ENCODE results near the gene KCNJ12.
"Not testable (repeated sequence)": the region's sequence is repeated elsewhere in the genome, so short reads cannot be mapped to it uniquely, and the experiment has no call there.

Gene KCNJ12

GRCh38 chr17:21418446-21419298 is 42.5 kb downstream of the KCNJ12 start:
- no peaks in the 10 kb centered on the region for H3K27me3 ChIP-seq (replicated peaks in 2 of 5; ENCODE audit: control insufficient read depth in 4 of 5, insufficient read depth in 5 of 5, low read length in 4 of 5)
- H3K4me3 ChIP-seq (ENCODE audit: control insufficient read depth in 1 of 7, extremely low read depth in 1 of 7, insufficient read depth in 4 of 7, low read depth in 2 of 7, low read length in 6 of 7), result no peak overlapping the region
- H3K27ac ChIP-seq (ENCODE audit: insufficient read depth in 1 of 2, low read depth in 1 of 2, low read length in 2 of 2, poor library complexity in 1 of 2, severe bottlenecking in 2 of 2), result no peak overlapping the region
- 82% methylated on average over 9 of the region's 21 CpGs for WGBS (ENCODE audit: insufficient coverage)
- peaks cover 0 to 2% (median 0%) of the 10 kb centered on the region in 4 experiments for H3K36me3 ChIP-seq (ENCODE audit: control insufficient read depth in 4 of 4, insufficient read depth in 4 of 4, low read length in 3 of 4)
- peaks cover 0 to 5% (median 0%) of the 10 kb centered on the region in 4 experiments for H3K4me1 ChIP-seq (ENCODE audit: control extremely low read depth in 1 of 4, control insufficient read depth in 4 of 4, insufficient read depth in 4 of 4, low read length in 3 of 4)
- H3K9me3 ChIP-seq (ENCODE audit: control extremely low read depth in 1 of 5, control insufficient read depth in 4 of 5, insufficient read depth in 2 of 5, low read depth in 1 of 5, low read length in 4 of 5), result peaks cover 0 to 2% (median 0%) of the 10 kb centered on the region in 5 experiments
- no peak for DNase-seq
- POLR2A ChIA-PET, result no interaction called here
- CTCF ChIA-PET, result no interaction called here

GRCh38 chr17:21419299-21420239 is 43.4 kb downstream of the KCNJ12 start:
- Histone ChIP-seq H3K4me1 (ENCODE audit: control extremely low read depth in 1 of 4, control insufficient read depth in 4 of 4, insufficient read depth in 4 of 4, low read length in 3 of 4) (peaks cover 0 to 5% (median 0%) of the 10 kb centered on the region in 4 experiments), H3K36me3 (ENCODE audit: control insufficient read depth in 4 of 4, insufficient read depth in 4 of 4, low read length in 3 of 4) (peaks cover 0 to 2% (median 0%) of the 10 kb centered on the region in 4 experiments), H3K4me3 (ENCODE audit: control insufficient read depth in 1 of 7, extremely low read depth in 1 of 7, insufficient read depth in 4 of 7, low read depth in 2 of 7, low read length in 6 of 7) (no peak overlapping the region), H3K27me3 (replicated peaks in 2 of 5; ENCODE audit: control insufficient read depth in 4 of 5, insufficient read depth in 5 of 5, low read length in 4 of 5) (no peaks in the 10 kb centered on the region), H3K27ac (ENCODE audit: insufficient read depth in 1 of 2, low read depth in 1 of 2, low read length in 2 of 2, poor library complexity in 1 of 2, severe bottlenecking in 2 of 2) (no peak overlapping the region), H3K9me3 (ENCODE audit: control extremely low read depth in 1 of 5, control insufficient read depth in 4 of 5, insufficient read depth in 2 of 5, low read depth in 1 of 5, low read length in 4 of 5) (peaks cover 0 to 2% (median 0%) of the 10 kb centered on the region in 5 experiments)
- DNase-seq, result peak in 1 of 3 donors; percentile 15
- CTCF ChIA-PET, result no interaction called here
- POLR2A ChIA-PET, result no interaction called here
- WGBS (ENCODE audit: insufficient coverage), result 85% methylated on average over 19 of the region's 25 CpGs

DNA sequence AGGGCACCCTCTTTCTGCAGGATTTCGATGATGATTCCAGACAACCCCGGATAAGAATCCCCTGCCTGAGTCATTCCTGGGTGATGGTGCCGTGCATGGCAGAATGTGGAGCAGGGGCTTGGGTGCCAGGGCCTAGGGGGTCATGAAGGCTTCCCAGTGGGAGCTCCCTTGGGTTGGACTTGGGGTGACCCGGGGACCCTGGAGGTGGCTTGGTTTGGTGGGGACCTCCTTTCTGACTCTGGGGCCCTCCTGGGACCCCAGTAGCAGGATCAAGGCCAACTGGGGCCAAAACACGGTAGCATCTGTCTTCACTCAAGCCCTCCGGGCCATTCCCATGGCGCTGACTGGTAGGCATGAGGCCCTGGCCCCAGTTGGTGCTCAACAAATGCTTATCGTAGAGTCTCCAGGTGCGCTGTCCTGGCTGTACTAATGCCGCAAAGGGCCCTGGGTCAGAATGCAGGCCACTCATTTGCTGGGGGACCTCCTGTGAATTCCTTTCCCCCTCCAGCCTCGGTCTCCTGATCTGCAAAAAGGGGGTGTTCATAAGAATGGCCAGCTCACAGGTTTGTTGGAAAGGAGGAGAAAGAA is 44.4 kb downstream of the KCNJ12 start:
- H3K4me1 ChIP-seq (ENCODE audit: control extremely low read depth in 1 of 4, control insufficient read depth in 4 of 4, insufficient read depth in 4 of 4, low read length in 3 of 4); CTCF ChIA-PET; DNase-seq; H3K27me3 ChIP-seq (replicated peaks in 2 of 5; ENCODE audit: control insufficient read depth in 4 of 5, insufficient read depth in 5 of 5, low read length in 4 of 5); H3K36me3 ChIP-seq (ENCODE audit: control insufficient read depth in 4 of 4, insufficient read depth in 4 of 4, low read length in 3 of 4); H3K27ac ChIP-seq (ENCODE audit: insufficient read depth in 1 of 2, low read depth in 1 of 2, low read length in 2 of 2, poor library complexity in 1 of 2, severe bottlenecking in 2 of 2); H3K4me3 ChIP-seq (ENCODE audit: control insufficient read depth in 1 of 7, extremely low read depth in 1 of 7, insufficient read depth in 4 of 7, low read depth in 2 of 7, low read length in 6 of 7); H3K9me3 ChIP-seq (ENCODE audit: control extremely low read depth in 1 of 5, control insufficient read depth in 4 of 5, insufficient read depth in 2 of 5, low read depth in 1 of 5, low read length in 4 of 5); POLR2A ChIA-PET: not testable (repeated sequence)
- 88% methylated on average over 9 of the region's 11 CpGs for WGBS (ENCODE audit: insufficient coverage)

- H3K4me1 ChIP-seq (ENCODE audit: control extremely low read depth in 1 of 4, control insufficient read depth in 4 of 4, insufficient read depth in 4 of 4, low read length in 3 of 4); H3K36me3 ChIP-seq (ENCODE audit: control insufficient read depth in 4 of 4, insufficient read depth in 4 of 4, low read length in 3 of 4); CTCF ChIA-PET; H3K9me3 ChIP-seq (ENCODE audit: control extremely low read depth in 1 of 5, control insufficient read depth in 4 of 5, insufficient read depth in 2 of 5, low read depth in 1 of 5, low read length in 4 of 5); H3K27me3 ChIP-seq (replicated peaks in 2 of 5; ENCODE audit: control insufficient read depth in 4 of 5, insufficient read depth in 5 of 5, low read length in 4 of 5); POLR2A ChIA-PET; H3K27ac ChIP-seq (ENCODE audit: insufficient read depth in 1 of 2, low read depth in 1 of 2, low read length in 2 of 2, poor library complexity in 1 of 2, severe bottlenecking in 2 of 2); H3K4me3 ChIP-seq (ENCODE audit: control insufficient read depth in 1 of 7, extremely low read depth in 1 of 7, insufficient read depth in 4 of 7, low read depth in 2 of 7, low read length in 6 of 7); DNase-seq: not testable (repeated sequence)
- WGBS (ENCODE audit: insufficient coverage), result 89% methylated on average over 15 of the region's 20 CpGs
Observed at GRCh38 chr17:21421421-21422310, 45.5 kb downstream of the KCNJ12 start.

GRCh38 chr17:21422311-21423189 is 46.4 kb downstream of the KCNJ12 start:
- H3K9me3 ChIP-seq (ENCODE audit: control extremely low read depth in 1 of 5, control insufficient read depth in 4 of 5, insufficient read depth in 2 of 5, low read depth in 1 of 5, low read length in 4 of 5); H3K4me3 ChIP-seq (ENCODE audit: control insufficient read depth in 1 of 7, extremely low read depth in 1 of 7, insufficient read depth in 4 of 7, low read depth in 2 of 7, low read length in 6 of 7); H3K27ac ChIP-seq (ENCODE audit: insufficient read depth in 1 of 2, low read depth in 1 of 2, low read length in 2 of 2, poor library complexity in 1 of 2, severe bottlenecking in 2 of 2); H3K27me3 ChIP-seq (replicated peaks in 2 of 5; ENCODE audit: control insufficient read depth in 4 of 5, insufficient read depth in 5 of 5, low read length in 4 of 5); H3K36me3 ChIP-seq (ENCODE audit: control insufficient read depth in 4 of 4, insufficient read depth in 4 of 4, low read length in 3 of 4); H3K4me1 ChIP-seq (ENCODE audit: control extremely low read depth in 1 of 4, control insufficient read depth in 4 of 4, insufficient read depth in 4 of 4, low read length in 3 of 4); DNase-seq; POLR2A ChIA-PET; CTCF ChIA-PET: not testable (repeated sequence)
- 93% methylated on average over 6 of the region's 14 CpGs for WGBS (ENCODE audit: insufficient coverage)

DNA sequence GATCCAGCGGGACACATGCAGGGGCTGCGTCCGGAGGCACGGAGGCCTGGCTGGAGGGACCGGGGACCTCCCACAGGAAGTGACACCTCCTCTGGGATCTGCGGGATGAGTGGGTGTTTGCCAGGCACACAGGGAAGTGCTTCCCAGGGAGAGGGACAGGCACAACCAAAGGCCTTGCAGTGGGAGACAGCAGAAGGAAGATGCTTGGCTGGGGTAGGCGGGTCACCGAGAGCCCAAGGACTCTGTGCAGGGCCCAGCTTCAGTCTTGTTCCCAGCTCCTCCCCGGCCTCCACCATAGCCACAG is 47.0 kb downstream of the KCNJ12 start:
- H3K9me3 ChIP-seq (ENCODE audit: control extremely low read depth in 1 of 5, control insufficient read depth in 4 of 5, insufficient read depth in 2 of 5, low read depth in 1 of 5, low read length in 4 of 5); H3K4me1 ChIP-seq (ENCODE audit: control extremely low read depth in 1 of 4, control insufficient read depth in 4 of 4, insufficient read depth in 4 of 4, low read length in 3 of 4); H3K27me3 ChIP-seq (replicated peaks in 2 of 5; ENCODE audit: control insufficient read depth in 4 of 5, insufficient read depth in 5 of 5, low read length in 4 of 5); H3K27ac ChIP-seq (ENCODE audit: insufficient read depth in 1 of 2, low read depth in 1 of 2, low read length in 2 of 2, poor library complexity in 1 of 2, severe bottlenecking in 2 of 2); CTCF ChIA-PET; H3K36me3 ChIP-seq (ENCODE audit: control insufficient read depth in 4 of 4, insufficient read depth in 4 of 4, low read length in 3 of 4); H3K4me3 ChIP-seq (ENCODE audit: control insufficient read depth in 1 of 7, extremely low read depth in 1 of 7, insufficient read depth in 4 of 7, low read depth in 2 of 7, low read length in 6 of 7); POLR2A ChIA-PET; DNase-seq: not testable (repeated sequence)
- WGBS (ENCODE audit: insufficient coverage), result 98% methylated on average over 7 of the region's 9 CpGs

Measured in common myeloid progenitor, CD34-positive (primary cell).